ENCODE data around the gene CHD3. TPM values are rescaled to one million over a fixed set of nuclear protein-coding genes. Genes with fewer than 3 reads are reported as not detected.

CHD3 gene
- total RNA-seq = 100 to 1,000 TPM; 182 to 203 TPM

GRCh38 chr17:7888184-7888920 is at the start of gene CHD3:
TSS of gene CHD3 (plus strand) at chr17:7888789. CDS start at chr17:7889001, 212 bp downstream.

GRCh38 chr17:7854851-7855659 is 33.5 kb upstream of the CHD3 start, which contains the start of gene TMEM88:
TSS of gene TMEM88 (plus strand) at chr17:7855066. CDS start at chr17:7855075, 9 bp downstream.

GRCh38 chr17:7856811-7857712 is 31.5 kb upstream of the CHD3 start, which contains the start of gene NAA38:
TSS of gene NAA38 (minus strand) at chr17:7857559. CDS start at chr17:7857463, 96 bp downstream.

GRCh38 chr17:7857713-7858521 is 30.7 kb upstream of the CHD3 start, which contains the start of gene CYB5D1:
TSS of gene CYB5D1 (plus strand) at chr17:7858003. CDS start at chr17:7858135, 132 bp downstream.

GRCh38 chr17:7915611-7916384 is 27.2 kb downstream of the CHD3 start, which contains the start of gene RNF227:
TSS of gene RNF227 (minus strand) at chr17:7916289. CDS start at chr17:7916195, 94 bp downstream.

GRCh38 chr17:7929158-7930023 is 40.8 kb downstream of the CHD3 start, which contains the start of gene KCNAB3:
TSS of gene KCNAB3 (minus strand) at chr17:7929856. CDS start at chr17:7929435, 421 bp downstream.

GRCh38 chr17:7931709-7932482 is 43.3 kb downstream of the CHD3 start, which contains the start of the genes CNTROB and TRAPPC1:
TSS of gene CNTROB (plus strand) at chr17:7932206. CDS start at chr17:7933080, 874 bp downstream.
TSS of gene TRAPPC1 (minus strand) at chr17:7931946. CDS start at chr17:7931829, 117 bp downstream.

Other genes starting within 250 kb of the CHD3 start
- under 1 TPM; 0.17 to 0.18 TPM for gene ATP1B2, start 237.9 kb upstream of the CHD3 start, total RNA-seq
- 100 to 1,000 TPM; 147 to 148 TPM for gene TP53, start 201.3 kb upstream of the CHD3 start, total RNA-seq
- 10 to 100 TPM; 12.5 to 13.4 TPM for gene WRAP53, start 200.3 kb upstream of the CHD3 start, total RNA-seq
- not detected for gene EFNB3, start 183.6 kb upstream of the CHD3 start, total RNA-seq
- gene DNAH2, start 171.0 kb upstream of the CHD3 start, total RNA-seq = not detected
- gene KDM6B, start 54.6 kb upstream of the CHD3 start, total RNA-seq = 10 to 100 TPM; 20.5 to 21.6 TPM
- gene TMEM88, start 33.7 kb upstream of the CHD3 start, total RNA-seq = 1 to 10 TPM in 1 of 2 experiments, under 1 TPM in 1; 0.82 to 1.4 TPM
- 10 to 100 TPM; 54.3 to 54.5 TPM for gene NAA38, start 31.2 kb upstream of the CHD3 start, total RNA-seq
- 1 to 10 TPM; 6.7 to 7.4 TPM for gene CYB5D1, start 30.8 kb upstream of the CHD3 start, total RNA-seq
- gene RNF227, start 27.5 kb downstream of the CHD3 start, total RNA-seq = 1 to 10 TPM; 5.6 to 7.0 TPM
- gene KCNAB3, start 41.1 kb downstream of the CHD3 start, total RNA-seq = 10 to 100 TPM; 11.0 to 11.4 TPM
- gene TRAPPC1, start 43.2 kb downstream of the CHD3 start, total RNA-seq = 100 to 1,000 TPM; 215 to 242 TPM
- gene CNTROB, start 43.4 kb downstream of the CHD3 start, total RNA-seq = 10 to 100 TPM; 54.9 to 55.2 TPM
- not detected for gene GUCY2D, start 113.8 kb downstream of the CHD3 start, total RNA-seq
- not detected for gene ALOX15B, start 150.3 kb downstream of the CHD3 start, total RNA-seq
- 1 to 10 TPM in 1 of 2 experiments, under 1 TPM in 1; 0.48 to 1.1 TPM for gene ALOX12B, start 198.9 kb downstream of the CHD3 start, total RNA-seq
- not detected for gene ALOXE3, start 229.7 kb downstream of the CHD3 start, total RNA-seq
- 1 to 10 TPM in 1 of 2 experiments, under 1 TPM in 1; 0.28 to 1.0 TPM for gene HES7, start 235.3 kb downstream of the CHD3 start, total RNA-seq